GM23338 (cell line): ENCODE data around the gene IMMP2L. TPM values are rescaled to one million over a fixed set of nuclear protein-coding genes. Genes with fewer than 3 reads are reported as not detected.
A peak's percentile ranks its signal among the peaks of the same experiment; 100 is the strongest.

Source experiments
- ATAC-seq: fragments of 200-7000 bp; cut with Tn5 transposase; 3 replicates; pipeline ENCODE4 v1.9.1; 2020
- DNase-seq: peaks from one replicate; pipeline ENCODE4 v3.0.0-alpha.2; 2015; ENCODE audit warnings: low spot score
- H2AFZ ChIP-seq: fragments of 200-600 bp; sonication (generic); 2 replicates; pipeline ENCODE4 v1.8.0; 2016; ENCODE audit warnings: antibody characterized with exemption, mild to moderate bottlenecking, moderate library complexity
- H3F3A ChIP-seq: fragments of 200-600 bp; sonication (generic); replicated peaks from 2 replicates; pipeline ENCODE4 v1.8.0; 2017; ENCODE audit warnings: antibody characterized with exemption, mixed run types, low read depth
- H3K27ac ChIP-seq: fragments of 200-600 bp; sonication (generic); 2 replicates; pipeline ENCODE4 v1.6.1; 2016; ENCODE audit warnings: low read depth
- H3K27me3 ChIP-seq: fragments of 200-600 bp; sonication (generic); 2 replicates; pipeline ENCODE4 v1.8.0; 2016; ENCODE audit warnings: mild to moderate bottlenecking, mixed run types, moderate library complexity; ENCODE audit not compliant: insufficient read depth
- H3K36me3 ChIP-seq: fragments of 200-600 bp; sonication (generic); 2 replicates; pipeline ENCODE4 v1.8.0; 2016; ENCODE audit warnings: mild to moderate bottlenecking; ENCODE audit not compliant: insufficient read depth
- H3K4me1 ChIP-seq: fragments of 200-600 bp; sonication (generic); 2 replicates; pipeline ENCODE4 v1.8.0; 2016; ENCODE audit warnings: mild to moderate bottlenecking, moderate library complexity; ENCODE audit not compliant: insufficient read depth
- H3K4me2 ChIP-seq: fragments of 200-600 bp; sonication (generic); 2 replicates; pipeline ENCODE4 v1.7.1; 2017; ENCODE audit warnings: mixed run types
- H3K4me3 ChIP-seq: fragments of 200-600 bp; sonication (generic); 2 replicates; pipeline ENCODE4 v1.6.1; 2016; ENCODE audit warnings: mixed run types
- H3K79me2 ChIP-seq: fragments of 200-600 bp; sonication (generic); replicated peaks from 2 replicates; pipeline ENCODE4 v1.8.0; 2017; ENCODE audit warnings: mild to moderate bottlenecking; ENCODE audit not compliant: insufficient read depth
- H3K9me2 ChIP-seq: fragments of 200-600 bp; sonication (generic); 2 replicates; pipeline ENCODE4 v1.8.0; 2017; ENCODE audit not compliant: insufficient read depth
- H4K20me1 ChIP-seq: fragments of 200-600 bp; sonication (generic); replicated peaks from 2 replicates; pipeline ENCODE4 v1.8.0; 2017; ENCODE audit warnings: mild to moderate bottlenecking; ENCODE audit not compliant: insufficient read depth
- H3K27ac Mint-ChIP-seq: 2 replicates; pipeline ENCODE4 v1.8.0; 2020; ENCODE audit warnings: inconsistent platforms, mild to moderate bottlenecking, moderate library complexity, mixed read lengths
- H3K27me3 Mint-ChIP-seq: 3 replicates; pipeline ENCODE4 v1.8.0; 2022; ENCODE audit warnings: low read depth, mild to moderate bottlenecking, moderate library complexity, mixed read lengths, inconsistent platforms; ENCODE audit not compliant: insufficient read depth, poor library complexity
- H3K36me3 Mint-ChIP-seq: 3 replicates; pipeline ENCODE4 v1.8.0; 2021; ENCODE audit warnings: low read depth, mild to moderate bottlenecking, inconsistent platforms, moderate library complexity, mixed read lengths
- H3K4me1 Mint-ChIP-seq: 3 replicates; pipeline ENCODE4 v1.8.0; 2020; ENCODE audit warnings: mild to moderate bottlenecking, inconsistent platforms, mixed read lengths
- H3K4me3 Mint-ChIP-seq: 3 replicates; pipeline ENCODE4 v1.8.0; 2021; ENCODE audit warnings: moderate library complexity, mild to moderate bottlenecking, inconsistent platforms, mixed read lengths
- H3K9me3 Mint-ChIP-seq: 3 replicates; pipeline ENCODE4 v1.8.0; 2020; ENCODE audit warnings: moderate library complexity, mild to moderate bottlenecking, inconsistent platforms, mixed read lengths
- CREB1 ChIP-seq: fragments of 250-450 bp; sonication (Bioruptor Pico); IDR thresholded peaks from 2 replicates; pipeline ENCODE4 v1.5.0; 2020; ENCODE audit warnings: low read depth, mild to moderate bottlenecking, moderate library complexity
- ETS1 ChIP-seq: IDR thresholded peaks from 2 replicates; pipeline ENCODE4 v1.6.1; 2016; ENCODE audit warnings: antibody characterized with exemption
- EZH2 ChIP-seq: fragments of 200-600 bp; sonication (generic); IDR thresholded peaks from one replicate; pipeline ENCODE4 v1.8.0; 2017; ENCODE audit warnings: antibody characterized with exemption, mild to moderate bottlenecking, low read depth; ENCODE audit not compliant: unreplicated experiment
- EZH2phosphoT487 ChIP-seq: fragments of 200-600 bp; sonication (generic); IDR thresholded peaks from one replicate; pipeline ENCODE4 v1.8.1; 2018; ENCODE audit warnings: antibody characterized with exemption; ENCODE audit not compliant: unreplicated experiment
- JUNB ChIP-seq: IDR thresholded peaks from one replicate; pipeline ENCODE4 v1.6.1; 2016; ENCODE audit warnings: antibody characterized with exemption; ENCODE audit not compliant: unreplicated experiment
- NANOG ChIP-seq: IDR thresholded peaks from 2 replicates; pipeline ENCODE4 v1.6.1; 2016; ENCODE audit warnings: antibody characterized with exemption, borderline replicate concordance
- ZNF114 ChIP-seq: fragments of 250-450 bp; sonication (Bioruptor Pico); IDR thresholded peaks from 2 replicates; pipeline ENCODE4 v1.5.0; 2020; ENCODE audit warnings: mild to moderate bottlenecking, moderate library complexity
- ZNF331 ChIP-seq: fragments of 250-450 bp; sonication (Bioruptor Pico); IDR thresholded peaks from 2 replicates; pipeline ENCODE4 v1.5.0; 2020; ENCODE audit warnings: low read depth, mild to moderate bottlenecking, moderate library complexity
- polyA plus RNA-seq: library from polyadenylated mRNA; unstranded; fragments of >200 nt; fragmentation: Nextera tagmentation; extraction: Ambion mirVana; gene quantifications from 2 replicates; pipeline ENCODE4 v1.2.1, GENCODE V29; 2016
- total RNA-seq: library from RNA; depleted of rRNA; stranded (reverse); fragments of >200 nt; shearing (Covaris generic); gene quantifications from 2 replicates; pipeline ENCODE4 v1.2.3, GENCODE V29; 2014
- TF ChIP-seq, protein P1 (sequence below): IDR thresholded peaks from one replicate; pipeline ENCODE4 v1.6.1; 2018; ENCODE audit warnings: antibody characterized with exemption; ENCODE audit not compliant: unreplicated experiment
- TF ChIP-seq, protein P2 (sequence below): fragments of 250-450 bp; sonication (Bioruptor Pico); IDR thresholded peaks from 2 replicates; pipeline ENCODE4 v1.5.0; 2020; ENCODE audit warnings: mild to moderate bottlenecking, moderate library complexity

The IMMP2L gene
- total and polyA plus RNA-seq, 2 experiments from 2014 or later: 7.3 to 14.0 TPM

DNA sequence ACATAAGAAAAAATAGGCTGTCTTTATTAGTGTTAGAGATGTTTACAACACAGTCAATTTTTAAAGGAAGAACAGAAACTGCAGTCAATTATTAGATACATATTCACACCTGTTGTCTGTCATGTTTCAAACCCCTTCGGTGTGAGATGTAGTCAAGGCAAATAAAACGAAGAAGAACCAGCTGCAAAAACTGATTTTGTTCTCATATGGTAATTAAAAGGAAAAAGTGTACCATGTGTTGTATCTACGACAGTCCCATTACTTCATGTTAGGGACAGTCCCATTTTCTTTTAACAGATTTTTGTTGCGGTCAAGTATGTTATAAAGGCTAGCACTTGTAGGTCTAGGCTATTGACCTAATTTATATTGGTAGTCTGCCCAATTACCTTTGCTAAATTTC, 321.9 kb downstream of the IMMP2L start (continued):
- TF ChIP-seq, protein P1, sequence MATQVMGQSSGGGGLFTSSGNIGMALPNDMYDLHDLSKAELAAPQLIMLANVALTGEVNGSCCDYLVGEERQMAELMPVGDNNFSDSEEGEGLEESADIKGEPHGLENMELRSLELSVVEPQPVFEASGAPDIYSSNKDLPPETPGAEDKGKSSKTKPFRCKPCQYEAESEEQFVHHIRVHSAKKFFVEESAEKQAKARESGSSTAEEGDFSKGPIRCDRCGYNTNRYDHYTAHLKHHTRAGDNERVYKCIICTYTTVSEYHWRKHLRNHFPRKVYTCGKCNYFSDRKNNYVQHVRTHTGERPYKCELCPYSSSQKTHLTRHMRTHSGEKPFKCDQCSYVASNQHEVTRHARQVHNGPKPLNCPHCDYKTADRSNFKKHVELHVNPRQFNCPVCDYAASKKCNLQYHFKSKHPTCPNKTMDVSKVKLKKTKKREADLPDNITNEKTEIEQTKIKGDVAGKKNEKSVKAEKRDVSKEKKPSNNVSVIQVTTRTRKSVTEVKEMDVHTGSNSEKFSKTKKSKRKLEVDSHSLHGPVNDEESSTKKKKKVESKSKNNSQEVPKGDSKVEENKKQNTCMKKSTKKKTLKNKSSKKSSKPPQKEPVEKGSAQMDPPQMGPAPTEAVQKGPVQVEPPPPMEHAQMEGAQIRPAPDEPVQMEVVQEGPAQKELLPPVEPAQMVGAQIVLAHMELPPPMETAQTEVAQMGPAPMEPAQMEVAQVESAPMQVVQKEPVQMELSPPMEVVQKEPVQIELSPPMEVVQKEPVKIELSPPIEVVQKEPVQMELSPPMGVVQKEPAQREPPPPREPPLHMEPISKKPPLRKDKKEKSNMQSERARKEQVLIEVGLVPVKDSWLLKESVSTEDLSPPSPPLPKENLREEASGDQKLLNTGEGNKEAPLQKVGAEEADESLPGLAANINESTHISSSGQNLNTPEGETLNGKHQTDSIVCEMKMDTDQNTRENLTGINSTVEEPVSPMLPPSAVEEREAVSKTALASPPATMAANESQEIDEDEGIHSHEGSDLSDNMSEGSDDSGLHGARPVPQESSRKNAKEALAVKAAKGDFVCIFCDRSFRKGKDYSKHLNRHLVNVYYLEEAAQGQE: no peak
- TF ChIP-seq ETS1 (no peak), ZNF331 (no peak)

GRCh38 chr7:111239437-111239836, 322.9 kb downstream of the IMMP2L start:
- no peaks in the 10 kb centered on the region for H3K36me3 Mint-ChIP-seq
- H3K4me3 Mint-ChIP-seq: no peak overlapping the region
- Histone ChIP-seq H3K4me1 (peaks cover 17% of the 10 kb centered on the region), H3K9me2 (no peaks in the 10 kb centered on the region), H3F3A (no peaks in the 10 kb centered on the region), H3K4me3 (no peak overlapping the region), H2AFZ (no peak overlapping the region), H3K36me3 (no peaks in the 10 kb centered on the region), H3K79me2 (no peaks in the 10 kb centered on the region), H3K27me3 (no peaks in the 10 kb centered on the region), H4K20me1 (no peaks in the 10 kb centered on the region), H3K27ac (no peak overlapping the region), H3K4me2 (peak overlapping the region; percentile 13; the same call in 1 of the 2 replicates)
- no peaks in the 10 kb centered on the region for H3K27me3 Mint-ChIP-seq
- no peak overlapping the region for H3K27ac Mint-ChIP-seq
- H3K4me1 Mint-ChIP-seq: peaks cover 25% of the 10 kb centered on the region
- ATAC-seq (no peak), DNase-seq (no peak)
- no peaks in the 10 kb centered on the region for H3K9me3 Mint-ChIP-seq
- TF ChIP-seq, protein P2, sequence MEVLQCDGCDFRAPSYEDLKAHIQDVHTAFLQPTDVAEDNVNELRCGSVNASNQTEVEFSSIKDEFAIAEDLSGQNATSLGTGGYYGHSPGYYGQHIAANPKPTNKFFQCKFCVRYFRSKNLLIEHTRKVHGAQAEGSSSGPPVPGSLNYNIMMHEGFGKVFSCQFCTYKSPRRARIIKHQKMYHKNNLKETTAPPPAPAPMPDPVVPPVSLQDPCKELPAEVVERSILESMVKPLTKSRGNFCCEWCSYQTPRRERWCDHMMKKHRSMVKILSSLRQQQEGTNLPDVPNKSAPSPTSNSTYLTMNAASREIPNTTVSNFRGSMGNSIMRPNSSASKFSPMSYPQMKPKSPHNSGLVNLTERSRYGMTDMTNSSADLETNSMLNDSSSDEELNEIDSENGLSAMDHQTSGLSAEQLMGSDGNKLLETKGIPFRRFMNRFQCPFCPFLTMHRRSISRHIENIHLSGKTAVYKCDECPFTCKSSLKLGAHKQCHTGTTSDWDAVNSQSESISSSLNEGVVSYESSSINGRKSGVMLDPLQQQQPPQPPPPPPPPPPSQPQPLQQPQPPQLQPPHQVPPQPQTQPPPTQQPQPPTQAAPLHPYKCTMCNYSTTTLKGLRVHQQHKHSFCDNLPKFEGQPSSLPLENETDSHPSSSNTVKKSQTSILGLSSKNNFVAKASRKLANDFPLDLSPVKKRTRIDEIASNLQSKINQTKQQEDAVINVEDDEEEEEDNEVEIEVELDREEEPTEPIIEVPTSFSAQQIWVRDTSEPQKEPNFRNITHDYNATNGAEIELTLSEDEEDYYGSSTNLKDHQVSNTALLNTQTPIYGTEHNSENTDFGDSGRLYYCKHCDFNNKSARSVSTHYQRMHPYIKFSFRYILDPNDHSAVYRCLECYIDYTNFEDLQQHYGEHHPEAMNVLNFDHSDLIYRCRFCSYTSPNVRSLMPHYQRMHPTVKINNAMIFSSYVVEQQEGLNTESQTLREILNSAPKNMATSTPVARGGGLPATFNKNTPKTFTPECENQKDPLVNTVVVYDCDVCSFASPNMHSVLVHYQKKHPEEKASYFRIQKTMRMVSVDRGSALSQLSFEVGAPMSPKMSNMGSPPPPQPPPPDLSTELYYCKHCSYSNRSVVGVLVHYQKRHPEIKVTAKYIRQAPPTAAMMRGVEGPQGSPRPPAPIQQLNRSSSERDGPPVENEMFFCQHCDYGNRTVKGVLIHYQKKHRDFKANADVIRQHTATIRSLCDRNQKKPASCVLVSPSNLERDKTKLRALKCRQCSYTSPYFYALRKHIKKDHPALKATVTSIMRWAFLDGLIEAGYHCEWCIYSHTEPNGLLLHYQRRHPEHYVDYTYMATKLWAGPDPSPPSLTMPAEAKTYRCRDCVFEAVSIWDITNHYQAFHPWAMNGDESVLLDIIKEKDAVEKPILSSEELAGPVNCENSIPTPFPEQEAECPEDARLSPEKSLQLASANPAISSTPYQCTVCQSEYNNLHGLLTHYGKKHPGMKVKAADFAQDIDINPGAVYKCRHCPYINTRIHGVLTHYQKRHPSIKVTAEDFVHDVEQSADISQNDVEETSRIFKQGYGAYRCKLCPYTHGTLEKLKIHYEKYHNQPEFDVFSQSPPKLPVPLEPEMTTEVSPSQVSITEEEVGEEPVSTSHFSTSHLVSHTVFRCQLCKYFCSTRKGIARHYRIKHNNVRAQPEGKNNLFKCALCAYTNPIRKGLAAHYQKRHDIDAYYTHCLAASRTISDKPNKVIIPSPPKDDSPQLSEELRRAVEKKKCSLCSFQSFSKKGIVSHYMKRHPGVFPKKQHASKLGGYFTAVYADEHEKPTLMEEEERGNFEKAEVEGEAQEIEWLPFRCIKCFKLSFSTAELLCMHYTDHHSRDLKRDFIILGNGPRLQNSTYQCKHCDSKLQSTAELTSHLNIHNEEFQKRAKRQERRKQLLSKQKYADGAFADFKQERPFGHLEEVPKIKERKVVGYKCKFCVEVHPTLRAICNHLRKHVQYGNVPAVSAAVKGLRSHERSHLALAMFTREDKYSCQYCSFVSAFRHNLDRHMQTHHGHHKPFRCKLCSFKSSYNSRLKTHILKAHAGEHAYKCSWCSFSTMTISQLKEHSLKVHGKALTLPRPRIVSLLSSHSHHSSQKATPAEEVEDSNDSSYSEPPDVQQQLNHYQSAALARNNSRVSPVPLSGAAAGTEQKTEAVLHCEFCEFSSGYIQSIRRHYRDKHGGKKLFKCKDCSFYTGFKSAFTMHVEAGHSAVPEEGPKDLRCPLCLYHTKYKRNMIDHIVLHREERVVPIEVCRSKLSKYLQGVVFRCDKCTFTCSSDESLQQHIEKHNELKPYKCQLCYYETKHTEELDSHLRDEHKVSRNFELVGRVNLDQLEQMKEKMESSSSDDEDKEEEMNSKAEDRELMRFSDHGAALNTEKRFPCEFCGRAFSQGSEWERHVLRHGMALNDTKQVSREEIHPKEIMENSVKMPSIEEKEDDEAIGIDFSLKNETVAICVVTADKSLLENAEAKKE (CRISPR knock-in tag): no peak
- TF ChIP-seq EZH2 (no peak), NANOG (no peak), CREB1 (CRISPR knock-in tag) (no peak), JUNB (no peak), EZH2phosphoT487 (no peak), ZNF114 (CRISPR knock-in tag) (no peak)
- TF ChIP-seq, protein P1: no peak
